Smooth muscle cell (in vitro differentiated cells): ENCODE measurements around the gene STK25. TPM values are rescaled to one million over a fixed set of nuclear protein-coding genes. Genes with fewer than 3 reads are reported as not detected.

Source experiments
- DNase-seq: peaks from one replicate; lab custom pipeline; 2025; ENCODE audit not compliant: unreplicated experiment; lab: John Stamatoyannopoulos, UW
- H2AFZ ChIP-seq: fragments of 200-600 bp; sonication (generic); 2 replicates; pipeline ENCODE4 v1.6.0; 2016; ENCODE audit warnings: antibody characterized with exemption, low read depth, mild to moderate bottlenecking
- H3F3A ChIP-seq: fragments of 200-600 bp; sonication (generic); 2 replicates; pipeline ENCODE4 v1.6.0; 2017; ENCODE audit warnings: antibody characterized with exemption, low read depth
- H3K27ac ChIP-seq: fragments of 200-600 bp; sonication (generic); 2 replicates; pipeline ENCODE4 v1.5.1; 2016; ENCODE audit warnings: low read depth, mild to moderate bottlenecking
- H3K27me3 ChIP-seq: fragments of 200-600 bp; sonication (generic); 2 replicates; pipeline ENCODE4 v1.6.1; 2016; ENCODE audit warnings: low read depth, mild to moderate bottlenecking
- H3K36me3 ChIP-seq: fragments of 200-600 bp; sonication (generic); 2 replicates; pipeline ENCODE4 v1.5.1; 2016; ENCODE audit warnings: low read depth
- H3K4me1 ChIP-seq: fragments of 200-600 bp; sonication (generic); 2 replicates; pipeline ENCODE4 v1.5.1; 2016; ENCODE audit warnings: low read depth
- H3K4me2 ChIP-seq: fragments of 200-600 bp; sonication (generic); 2 replicates; pipeline ENCODE4 v1.6.0; 2016; ENCODE audit warnings: mild to moderate bottlenecking
- H3K4me3 ChIP-seq: fragments of 200-600 bp; sonication (generic); 2 replicates; pipeline ENCODE4 v1.5.1; 2016; ENCODE audit warnings: mild to moderate bottlenecking
- H3K79me2 ChIP-seq: fragments of 200-600 bp; sonication (generic); 2 replicates; pipeline ENCODE4 v1.6.0; 2016; ENCODE audit warnings: low read depth, mild to moderate bottlenecking
- H3K9ac ChIP-seq: fragments of 200-600 bp; sonication (generic); 2 replicates; pipeline ENCODE4 v1.6.0; 2016; ENCODE audit warnings: low read depth
- H3K9me3 ChIP-seq: fragments of 200-600 bp; sonication (generic); replicated peaks from 2 replicates; pipeline ENCODE4 v1.5.1; 2016; ENCODE audit warnings: low read depth
- H4K20me1 ChIP-seq: fragments of 200-600 bp; sonication (generic); 2 replicates; pipeline ENCODE4 v1.6.0; 2016; ENCODE audit warnings: low read depth
- WGBS: methylation state at CpG from one replicate; pipeline ENCODE4 v1.1.7; 2016; ENCODE audit warnings: low lambda C conversion rate; 5-methylcytosine and 5-hydroxymethylcytosine counted together
- polyA plus RNA-seq: library from polyadenylated mRNA; unstranded; fragments of >200 nt; fragmentation: Nextera tagmentation; extraction: Ambion mirVana; gene quantifications from 2 replicates; pipeline ENCODE4 v1.2.1, GENCODE V29; 2016
- total RNA-seq: library from RNA; depleted of rRNA; stranded (reverse); fragments of >200 nt; gene quantifications from 2 replicates; pipeline ENCODE4 v1.2.3, GENCODE V29; 2014
- TF ChIP-seq, protein P1 (sequence below): fragments of 200-600 bp; sonication (generic); IDR thresholded peaks from 2 replicates; pipeline ENCODE4 v1.5.1; 2017; ENCODE audit warnings: borderline replicate concordance, mild to moderate bottlenecking, antibody characterized with exemption; ENCODE audit not compliant: insufficient read depth, poor library complexity, severe bottlenecking

The STK25 gene
- total and polyA plus RNA-seq, 2 experiments from 2014 or later: 200 to 212 TPM

DNA sequence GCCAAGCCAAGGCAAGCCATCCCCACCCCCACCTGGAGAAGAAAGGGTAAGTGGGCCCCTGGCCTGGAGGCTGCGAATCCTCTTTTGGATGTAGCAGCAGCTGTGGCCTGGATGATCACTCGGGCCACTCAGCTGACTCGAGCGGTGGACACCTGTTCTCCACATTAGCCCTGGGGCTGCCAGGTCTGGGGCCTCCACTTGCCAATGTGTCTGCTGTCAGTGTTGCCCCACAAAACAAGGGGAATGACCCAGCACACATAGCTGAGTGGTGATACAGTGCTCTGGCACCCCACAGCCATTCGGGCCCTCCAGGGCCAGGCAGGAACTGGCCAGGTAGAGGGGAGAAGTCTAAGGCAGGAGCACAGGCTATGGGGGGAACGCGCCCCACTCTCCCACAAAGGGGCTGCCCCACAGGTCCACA is 2.6 kb downstream of the STK25 start:
- Histone ChIP-seq H4K20me1 (peaks cover 70% of the 10 kb centered on the region), H3K9me3 (no peaks in the 10 kb centered on the region), H2AFZ (no peak overlapping the region), H3K9ac (no peak overlapping the region), H3K27ac (no peak overlapping the region), H3K36me3 (no peaks in the 10 kb centered on the region), H3F3A (no peaks in the 10 kb centered on the region), H3K4me3 (no peak overlapping the region), H3K79me2 (peaks cover 76% of the 10 kb centered on the region), H3K4me1 (peaks cover 23% of the 10 kb centered on the region), H3K4me2 (no peak overlapping the region), H3K27me3 (no peaks in the 10 kb centered on the region)
- 95% methylated on average over 7 of the region's 7 CpGs for WGBS
- DNase-seq: no peak
- TF ChIP-seq, protein P1, sequence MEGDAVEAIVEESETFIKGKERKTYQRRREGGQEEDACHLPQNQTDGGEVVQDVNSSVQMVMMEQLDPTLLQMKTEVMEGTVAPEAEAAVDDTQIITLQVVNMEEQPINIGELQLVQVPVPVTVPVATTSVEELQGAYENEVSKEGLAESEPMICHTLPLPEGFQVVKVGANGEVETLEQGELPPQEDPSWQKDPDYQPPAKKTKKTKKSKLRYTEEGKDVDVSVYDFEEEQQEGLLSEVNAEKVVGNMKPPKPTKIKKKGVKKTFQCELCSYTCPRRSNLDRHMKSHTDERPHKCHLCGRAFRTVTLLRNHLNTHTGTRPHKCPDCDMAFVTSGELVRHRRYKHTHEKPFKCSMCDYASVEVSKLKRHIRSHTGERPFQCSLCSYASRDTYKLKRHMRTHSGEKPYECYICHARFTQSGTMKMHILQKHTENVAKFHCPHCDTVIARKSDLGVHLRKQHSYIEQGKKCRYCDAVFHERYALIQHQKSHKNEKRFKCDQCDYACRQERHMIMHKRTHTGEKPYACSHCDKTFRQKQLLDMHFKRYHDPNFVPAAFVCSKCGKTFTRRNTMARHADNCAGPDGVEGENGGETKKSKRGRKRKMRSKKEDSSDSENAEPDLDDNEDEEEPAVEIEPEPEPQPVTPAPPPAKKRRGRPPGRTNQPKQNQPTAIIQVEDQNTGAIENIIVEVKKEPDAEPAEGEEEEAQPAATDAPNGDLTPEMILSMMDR: no peak

DNA sequence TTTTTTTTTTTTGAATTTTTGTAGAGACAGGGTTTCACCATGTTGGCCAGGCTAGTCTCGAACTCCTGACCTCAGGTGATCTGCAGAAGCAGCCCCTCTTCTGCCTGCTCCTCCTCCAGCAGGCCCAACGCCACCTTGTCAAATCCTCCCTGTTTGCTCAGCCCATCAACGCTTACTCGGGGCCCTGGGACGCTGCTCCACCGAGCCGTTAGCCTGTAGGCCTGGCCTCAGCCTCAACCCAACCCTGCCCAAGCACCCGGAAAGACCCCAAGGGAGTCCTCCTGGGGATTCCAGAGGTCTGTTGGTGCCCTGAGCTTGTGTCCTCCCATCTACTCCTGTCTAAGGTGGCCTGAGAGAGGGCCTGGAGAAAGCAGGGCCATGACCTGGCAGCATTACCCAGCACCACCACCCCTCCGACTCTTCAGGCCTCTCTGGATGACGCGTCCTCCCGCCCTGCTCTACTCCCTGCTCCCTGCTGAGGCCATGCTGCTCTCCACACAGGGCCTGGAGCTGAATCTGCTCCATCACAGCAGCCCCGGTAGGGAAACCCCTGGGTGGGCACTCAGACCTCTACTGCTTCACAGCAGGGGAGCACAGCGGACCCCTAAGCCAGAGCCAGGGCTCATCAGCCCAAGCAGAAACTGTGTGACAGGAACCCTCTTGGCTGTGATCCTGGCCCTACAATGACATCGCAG is 3.2 kb downstream of the STK25 start:
- Histone ChIP-seq H3K4me2 (no peak overlapping the region), H4K20me1 (peaks cover 76% of the 10 kb centered on the region)
- 92% methylated on average over 15 of the region's 15 CpGs for WGBS

DNA sequence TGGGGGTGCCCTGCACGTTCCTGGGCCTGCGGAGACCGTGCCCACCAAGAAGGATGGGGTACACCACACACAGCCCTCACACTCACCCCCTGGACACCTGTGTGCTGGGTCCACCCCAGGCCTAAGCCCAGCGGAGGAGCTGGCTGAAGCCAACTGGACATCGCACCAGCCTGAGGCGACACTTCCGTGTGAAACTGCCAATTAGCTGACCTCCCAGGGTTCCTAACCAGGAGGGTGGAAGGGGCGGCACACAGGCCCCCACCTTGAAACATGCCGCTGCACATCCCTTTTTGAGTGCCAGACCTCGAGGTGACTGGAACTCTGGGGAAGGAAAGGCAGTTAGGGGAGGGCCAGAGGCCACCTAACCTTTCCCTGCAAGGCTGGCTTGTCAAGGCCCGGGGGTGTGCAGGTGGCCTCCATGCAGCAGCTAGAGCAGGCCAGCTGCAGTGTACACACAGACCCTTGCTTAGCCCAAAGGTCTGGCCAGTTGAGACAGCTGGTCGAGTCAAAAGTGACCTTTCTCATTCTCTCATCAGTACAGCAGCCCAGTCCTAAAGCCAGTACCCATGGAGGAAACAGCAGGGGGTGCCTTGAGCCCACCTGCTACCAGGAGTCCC is 4.5 kb downstream of the STK25 start:
- Histone ChIP-seq H3K9ac (no peak overlapping the region), H3K79me2 (peaks cover 90% of the 10 kb centered on the region), H3K4me1 (peaks cover 17% of the 10 kb centered on the region), H3K4me3 (no peak overlapping the region), H3K36me3 (no peaks in the 10 kb centered on the region), H3K9me3 (no peaks in the 10 kb centered on the region), H3K27ac (no peak overlapping the region), H3F3A (no peaks in the 10 kb centered on the region), H3K27me3 (no peaks in the 10 kb centered on the region), H2AFZ (no peak overlapping the region), H4K20me1 (peaks cover 89% of the 10 kb centered on the region), H3K4me2 (no peak overlapping the region)
- WGBS: 95% methylated on average over 12 of the region's 12 CpGs
- TF ChIP-seq, protein P1: no peak
- no peak for DNase-seq

More for the DNA sequence above, 3.2 kb downstream of the STK25 start:
- Histone ChIP-seq H3K79me2 (peaks cover 80% of the 10 kb centered on the region), H2AFZ (no peak overlapping the region), H3K4me3 (no peak overlapping the region), H3K9ac (no peak overlapping the region), H3K27ac (no peak overlapping the region), H3K9me3 (no peaks in the 10 kb centered on the region), H3K4me1 (peaks cover 23% of the 10 kb centered on the region), H3K36me3 (no peaks in the 10 kb centered on the region), H3F3A (no peaks in the 10 kb centered on the region), H3K27me3 (no peaks in the 10 kb centered on the region)
- TF ChIP-seq, protein P1: no peak
- no peak for DNase-seq
